HepG2 (cell line): ENCODE results near the gene NRN1L. TPM values are rescaled to one million over a fixed set of nuclear protein-coding genes. Genes with fewer than 3 reads are reported as not detected.
A peak's percentile ranks its signal among the peaks of the same experiment; 100 is the strongest.

Experiments
- CBX2 ChIP-seq, 2 experiments: fragments of 200-600 bp in 1 of 2; sonication (generic); formaldehyde crosslinking in 1 of 2; IDR thresholded peaks; 2 replicates each; pipeline versions ENCODE4 v1.7.0 to v1.8.1; 2018 to 2022; ENCODE audit warnings: low read depth in 2 of 2, low read length in 1 of 2, mild to moderate bottlenecking in 1 of 2, missing genetic modification reagents in 1 of 2
- CHD2 ChIP-seq: IDR thresholded peaks from 2 replicates; pipeline ENCODE4 v1.6.1; 2011; ENCODE audit warnings: low read depth, low read length, improper control_type of control experiment
- GATAD1 ChIP-seq: IDR thresholded peaks from 2 replicates; pipeline ENCODE4 v1.6.1; 2016; ENCODE audit warnings: missing genetic modification reagents, missing compliant biosample characterization
- SAFB2 ChIP-seq: sonication (generic); formaldehyde crosslinking; IDR thresholded peaks from 2 replicates; pipeline ENCODE4 v1.5.1; 2020; ENCODE audit warnings: missing genetic modification reagents, low read depth, mild to moderate bottlenecking, borderline replicate concordance
- SOX6 ChIP-seq, 2 experiments: fragments of 450-650 bp in 1 of 2; sonication (generic) in 1 of 2; formaldehyde crosslinking in 1 of 2; IDR thresholded peaks; 2 replicates each; pipeline versions ENCODE4 v1.4.0 to v1.6.1; 2017 to 2020; ENCODE audit warnings: antibody characterized with exemption in 1 of 2, mild to moderate bottlenecking in 1 of 2, missing genetic modification reagents in 1 of 2
- ZNF572 ChIP-seq: sonication (generic); formaldehyde crosslinking; IDR thresholded peaks from 2 replicates; pipeline ENCODE4 v1.5.1; 2020; ENCODE audit warnings: mild to moderate bottlenecking, missing genetic modification reagents
- polyA plus RNA-seq, 8 experiments: library from polyadenylated mRNA; depleted of rRNA in 3 of 8; stranded (reverse) in 7 of 8; unstranded in 1 of 8; fragments of >200 nt; fragmentation: Illumina TruSeq in 4 of 8; extraction: Trizol in 4 of 8; gene quantifications; 2 replicates each; pipeline versions ENCODE4 v1.2.1 to v1.2.3, GENCODE V29; 2011 to 2016; ENCODE audit warnings: low read depth in 4 of 8, missing spikeins in 1 of 8, mixed read lengths in 1 of 8; ENCODE audit not compliant: insufficient read depth in 1 of 8
- total RNA-seq, 5 experiments: library from RNA; depleted of rRNA; stranded (reverse); fragments of >200 nt; fragmentation: Illumina TruSeq; extraction: Trizol; gene quantifications; 2 replicates each; pipeline ENCODE4 v1.2.3, GENCODE V29; 2016; ENCODE audit warnings: low read depth in 1 of 5
- TF ChIP-seq, protein P1 (sequence below), 2 experiments: fragments of 450-650 bp in 1 of 2; sonication (generic) in 1 of 2; formaldehyde crosslinking in 1 of 2; IDR thresholded peaks; 2 replicates each; pipeline versions ENCODE4 v1.6.1 to v1.8.0; 2016 to 2022; ENCODE audit warnings: antibody characterized with exemption in 1 of 2, mild to moderate bottlenecking in 1 of 2, missing genetic modification reagents in 1 of 2
- TF ChIP-seq, protein P2 (sequence below): sonication (generic); formaldehyde crosslinking; IDR thresholded peaks from 2 replicates; pipeline ENCODE4 v1.5.0; 2020; ENCODE audit warnings: mild to moderate bottlenecking, missing genetic modification reagents

The NRN1L gene
- total and polyA plus RNA-seq, 2 of the 13 experiments (the other 11 are each of a cell fraction or from before 2014, with no cell fraction given), result 0.53 to 1.2 TPM

DNA sequence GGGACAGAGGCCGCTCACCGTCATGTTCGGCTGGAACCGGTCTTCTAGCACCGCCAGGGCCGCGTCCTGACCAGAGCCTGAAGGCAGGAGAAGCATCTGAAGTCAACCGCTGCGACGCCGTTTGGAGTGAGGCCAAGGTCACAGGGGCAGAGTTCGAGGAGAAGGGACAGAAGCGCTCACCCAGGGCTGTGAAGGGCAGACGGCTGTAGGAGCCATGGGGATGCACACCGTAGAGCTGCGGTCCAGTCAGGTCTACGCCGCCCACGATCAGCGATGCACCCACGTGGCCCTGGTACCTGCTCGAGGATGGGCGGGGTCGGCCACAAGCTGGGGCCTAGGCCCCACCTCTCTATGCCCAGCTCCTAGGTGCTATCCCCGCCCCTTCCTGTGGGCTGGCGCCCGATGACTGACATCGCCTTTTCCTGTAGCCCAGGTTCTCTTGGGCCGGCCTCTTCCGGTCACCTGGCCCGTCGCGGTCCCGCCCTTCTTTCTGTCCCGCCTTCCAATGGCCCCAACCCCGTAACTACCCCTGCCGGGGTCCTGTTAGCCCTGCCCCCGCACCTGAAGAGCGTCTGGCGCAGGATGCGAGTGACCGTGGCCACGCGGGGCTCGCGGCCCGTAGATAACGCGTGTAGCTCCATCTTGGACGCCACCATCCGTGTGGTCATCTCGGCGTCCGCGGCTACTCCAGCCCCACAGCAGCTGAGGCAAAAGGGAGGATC lies 50.9 kb downstream of the NRN1L start (continued):
- TF ChIP-seq, protein P1, sequence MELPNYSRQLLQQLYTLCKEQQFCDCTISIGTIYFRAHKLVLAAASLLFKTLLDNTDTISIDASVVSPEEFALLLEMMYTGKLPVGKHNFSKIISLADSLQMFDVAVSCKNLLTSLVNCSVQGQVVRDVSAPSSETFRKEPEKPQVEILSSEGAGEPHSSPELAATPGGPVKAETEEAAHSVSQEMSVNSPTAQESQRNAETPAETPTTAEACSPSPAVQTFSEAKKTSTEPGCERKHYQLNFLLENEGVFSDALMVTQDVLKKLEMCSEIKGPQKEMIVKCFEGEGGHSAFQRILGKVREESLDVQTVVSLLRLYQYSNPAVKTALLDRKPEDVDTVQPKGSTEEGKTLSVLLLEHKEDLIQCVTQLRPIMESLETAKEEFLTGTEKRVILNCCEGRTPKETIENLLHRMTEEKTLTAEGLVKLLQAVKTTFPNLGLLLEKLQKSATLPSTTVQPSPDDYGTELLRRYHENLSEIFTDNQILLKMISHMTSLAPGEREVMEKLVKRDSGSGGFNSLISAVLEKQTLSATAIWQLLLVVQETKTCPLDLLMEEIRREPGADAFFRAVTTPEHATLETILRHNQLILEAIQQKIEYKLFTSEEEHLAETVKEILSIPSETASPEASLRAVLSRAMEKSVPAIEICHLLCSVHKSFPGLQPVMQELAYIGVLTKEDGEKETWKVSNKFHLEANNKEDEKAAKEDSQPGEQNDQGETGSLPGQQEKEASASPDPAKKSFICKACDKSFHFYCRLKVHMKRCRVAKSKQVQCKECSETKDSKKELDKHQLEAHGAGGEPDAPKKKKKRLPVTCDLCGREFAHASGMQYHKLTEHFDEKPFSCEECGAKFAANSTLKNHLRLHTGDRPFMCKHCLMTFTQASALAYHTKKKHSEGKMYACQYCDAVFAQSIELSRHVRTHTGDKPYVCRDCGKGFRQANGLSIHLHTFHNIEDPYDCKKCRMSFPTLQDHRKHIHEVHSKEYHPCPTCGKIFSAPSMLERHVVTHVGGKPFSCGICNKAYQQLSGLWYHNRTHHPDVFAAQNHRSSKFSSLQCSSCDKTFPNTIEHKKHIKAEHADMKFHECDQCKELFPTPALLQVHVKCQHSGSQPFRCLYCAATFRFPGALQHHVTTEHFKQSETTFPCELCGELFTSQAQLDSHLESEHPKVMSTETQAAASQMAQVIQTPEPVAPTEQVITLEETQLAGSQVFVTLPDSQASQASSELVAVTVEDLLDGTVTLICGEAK (IDR thresholded peaks at IDR 0.05), result no peak
- TF ChIP-seq, protein P1 (CRISPR knock-in tag; IDR thresholded peaks at IDR 0.05), result 0 out of 2 replicates have a peak, but pooled peaks have one; percentile 21
- TF ChIP-seq GATAD1 (CRISPR knock-in tag), result peak; percentile 82
- no peak for TF ChIP-seq SOX6 (IDR thresholded peaks at IDR 0.05)
- peak; percentile 75 for TF ChIP-seq SOX6 (CRISPR knock-in tag; IDR thresholded peaks at IDR 0.05)
- TF ChIP-seq, protein P2, sequence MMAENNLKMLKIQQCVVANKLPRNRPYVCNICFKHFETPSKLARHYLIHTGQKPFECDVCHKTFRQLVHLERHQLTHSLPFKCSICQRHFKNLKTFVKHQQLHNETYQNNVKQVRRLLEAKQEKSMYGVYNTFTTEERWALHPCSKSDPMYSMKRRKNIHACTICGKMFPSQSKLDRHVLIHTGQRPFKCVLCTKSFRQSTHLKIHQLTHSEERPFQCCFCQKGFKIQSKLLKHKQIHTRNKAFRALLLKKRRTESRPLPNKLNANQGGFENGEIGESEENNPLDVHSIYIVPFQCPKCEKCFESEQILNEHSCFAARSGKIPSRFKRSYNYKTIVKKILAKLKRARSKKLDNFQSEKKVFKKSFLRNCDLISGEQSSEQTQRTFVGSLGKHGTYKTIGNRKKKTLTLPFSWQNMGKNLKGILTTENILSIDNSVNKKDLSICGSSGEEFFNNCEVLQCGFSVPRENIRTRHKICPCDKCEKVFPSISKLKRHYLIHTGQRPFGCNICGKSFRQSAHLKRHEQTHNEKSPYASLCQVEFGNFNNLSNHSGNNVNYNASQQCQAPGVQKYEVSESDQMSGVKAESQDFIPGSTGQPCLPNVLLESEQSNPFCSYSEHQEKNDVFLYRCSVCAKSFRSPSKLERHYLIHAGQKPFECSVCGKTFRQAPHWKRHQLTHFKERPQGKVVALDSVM, result no peak; the same call in 1 of the 2 replicates
- no peak for TF ChIP-seq CHD2
- peak; percentile 87 for TF ChIP-seq ZNF572 (CRISPR knock-in tag)
- TF ChIP-seq CBX2 (IDR thresholded peaks at IDR 0.05; ENCODE audit: low read depth, low read length), result no peak
- TF ChIP-seq CBX2 (CRISPR knock-in tag; IDR thresholded peaks at IDR 0.05; ENCODE audit: low read depth), result no peak
- no peak; the same call in 1 of the 2 replicates for TF ChIP-seq SAFB2 (CRISPR knock-in tag)
